HEK293T (cell line): Measurements from ENCODE around the gene MCCC1.
A peak's percentile ranks its signal among the peaks of the same experiment; 100 is the strongest.

Experiments used
- CTCF ChIA-PET: fragments of 350-600 bp; formaldehyde crosslinking; extraction: SDS; loops from one replicate; lab custom pipeline; 2021; ENCODE audit warnings: antibody characterized with exemption, inconsistent platforms; lab: Yijun Ruan, JAX
- POLR2A ChIA-PET: fragments of 350-600 bp; formaldehyde crosslinking; extraction: SDS; loops from one replicate; lab custom pipeline; 2020; ENCODE audit warnings: antibody characterized with exemption, inconsistent platforms; lab: Yijun Ruan, JAX
- DNase-seq: peaks from one replicate; pipeline ENCODE4 v3.0.0; 2012; ENCODE audit warnings: mixed read lengths; ENCODE audit errors: extremely low spot score
- ARNT ChIP-seq: fragments of 450-650 bp; IDR thresholded peaks from 2 replicates; pipeline ENCODE4 v1.6.1; 2017; ENCODE audit warnings: mild to moderate bottlenecking
- BHLHE40 ChIP-seq: fragments of 450-650 bp; IDR thresholded peaks from 2 replicates; pipeline ENCODE4 v1.6.1; 2016; ENCODE audit warnings: mild to moderate bottlenecking, moderate library complexity, borderline replicate concordance
- CTBP1 ChIP-seq: fragments of 450-650 bp; IDR thresholded peaks from 2 replicates; pipeline ENCODE4 v1.6.1; 2016; ENCODE audit warnings: borderline replicate concordance
- ELF4 ChIP-seq: fragments of 450-650 bp; IDR thresholded peaks from 2 replicates; pipeline ENCODE4 v1.6.1; 2017; ENCODE audit warnings: antibody characterized with exemption
- FOXA1 ChIP-seq: fragments of 450-650 bp; IDR thresholded peaks from 2 replicates; pipeline ENCODE4 v1.6.1; 2016; ENCODE audit warnings: mild to moderate bottlenecking
- FOXK2 ChIP-seq: fragments of 450-650 bp; IDR thresholded peaks from 2 replicates; pipeline ENCODE4 v1.6.1; 2016; ENCODE audit warnings: mild to moderate bottlenecking
- FOXM1 ChIP-seq: fragments of 450-650 bp; IDR thresholded peaks from 2 replicates; pipeline ENCODE4 v1.6.1; 2017; ENCODE audit warnings: mild to moderate bottlenecking, borderline replicate concordance
- HDGF ChIP-seq: fragments of 450-650 bp; IDR thresholded peaks from 2 replicates; pipeline ENCODE4 v1.6.1; 2017; ENCODE audit warnings: antibody characterized with exemption, borderline replicate concordance
- L3MBTL2 ChIP-seq: fragments of 450-650 bp; conservative IDR thresholded peaks from 2 replicates; pipeline ENCODE4 v1.6.1; 2016; ENCODE audit warnings: mild to moderate bottlenecking
- LEF1 ChIP-seq: fragments of 450-650 bp; IDR thresholded peaks from 2 replicates; pipeline ENCODE4 v1.6.1; 2017; ENCODE audit warnings: mild to moderate bottlenecking, borderline replicate concordance
- NFRKB ChIP-seq: fragments of 450-650 bp; IDR thresholded peaks from 2 replicates; pipeline ENCODE4 v1.6.1; 2016; ENCODE audit warnings: mild to moderate bottlenecking, moderate library complexity
- SP1 ChIP-seq: fragments of 450-650 bp; IDR thresholded peaks from 2 replicates; pipeline ENCODE4 v1.6.1; 2017
- SUZ12 ChIP-seq: fragments of 450-650 bp; IDR thresholded peaks from 2 replicates; pipeline ENCODE4 v1.6.1; 2016; ENCODE audit warnings: mild to moderate bottlenecking
- TARDBP ChIP-seq: fragments of 450-650 bp; IDR thresholded peaks from 2 replicates; pipeline ENCODE4 v1.6.1; 2016
- ZNF384 ChIP-seq: fragments of 450-650 bp; IDR thresholded peaks from 2 replicates; pipeline ENCODE4 v1.6.1; 2016
- TF ChIP-seq, protein P1 (sequence below): fragments of 450-650 bp; IDR thresholded peaks from 2 replicates; pipeline ENCODE4 v1.6.1; 2016

The MCCC1 gene

DNA sequence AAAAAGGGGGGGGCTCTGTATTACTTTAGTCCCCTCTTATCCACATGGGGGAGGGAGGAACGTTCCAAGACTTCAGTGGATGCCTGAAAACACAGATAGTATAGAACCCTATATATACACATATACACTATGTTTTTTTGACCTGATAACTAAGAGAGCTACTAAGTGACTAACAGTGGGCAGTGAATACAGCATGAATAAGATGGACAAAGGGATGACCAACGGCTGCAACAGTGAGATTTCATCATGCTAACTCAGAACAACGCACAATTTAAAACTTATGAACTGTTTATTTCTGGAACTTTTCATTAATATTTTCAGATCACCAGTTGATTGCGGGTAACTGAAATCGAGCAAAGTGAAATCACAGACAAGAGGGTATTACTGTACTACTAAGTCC is 126.2 kb downstream of the MCCC1 start:
- CTCF ChIA-PET = interaction anchor here (0.7 kb wide), 1 partner anchor 19 kb away, joined by 3 read pairs; no protein-coding TSS in a partner anchor
- POLR2A ChIA-PET = no interaction called here
- TF ChIP-seq BHLHE40 = no peak
- no peak for TF ChIP-seq ELF4
- no peak for TF ChIP-seq ZNF384
- no peak for TF ChIP-seq SP1
- TF ChIP-seq SUZ12 = no peak
- no peak for TF ChIP-seq FOXA1
- no peak for TF ChIP-seq TARDBP
- no peak for TF ChIP-seq ARNT
- TF ChIP-seq, protein P1, sequence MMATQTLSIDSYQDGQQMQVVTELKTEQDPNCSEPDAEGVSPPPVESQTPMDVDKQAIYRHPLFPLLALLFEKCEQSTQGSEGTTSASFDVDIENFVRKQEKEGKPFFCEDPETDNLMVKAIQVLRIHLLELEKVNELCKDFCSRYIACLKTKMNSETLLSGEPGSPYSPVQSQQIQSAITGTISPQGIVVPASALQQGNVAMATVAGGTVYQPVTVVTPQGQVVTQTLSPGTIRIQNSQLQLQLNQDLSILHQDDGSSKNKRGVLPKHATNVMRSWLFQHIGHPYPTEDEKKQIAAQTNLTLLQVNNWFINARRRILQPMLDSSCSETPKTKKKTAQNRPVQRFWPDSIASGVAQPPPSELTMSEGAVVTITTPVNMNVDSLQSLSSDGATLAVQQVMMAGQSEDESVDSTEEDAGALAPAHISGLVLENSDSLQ = no peak
- TF ChIP-seq HDGF = no peak
- no peak for TF ChIP-seq FOXM1
- TF ChIP-seq CTBP1 = no peak
- no peak for DNase-seq

- DNase-seq = no peak
- TF ChIP-seq, protein P1 = no peak
- TF ChIP-seq HDGF (no peak), FOXM1 (no peak), TARDBP (no peak), FOXA1 (no peak), ARNT (no peak), BHLHE40 (no peak), ELF4 (no peak), CTBP1 (no peak), NFRKB (no peak), LEF1 (no peak), FOXK2 (no peak), SUZ12 (no peak), ZNF384 (no peak)
- ChIA-PET POLR2A (no interaction called here), CTCF (no interaction called here)
Observed at GRCh38 chr3:182972387-182972786, 126.9 kb downstream of the MCCC1 start.

GRCh38 chr3:182971637-182972036 is 127.7 kb downstream of the MCCC1 start:
- TF ChIP-seq FOXM1 = no peak
- TF ChIP-seq ZNF384 = peak; percentile 9; the same call in 1 of the 2 replicates
- no peak for TF ChIP-seq L3MBTL2
- CTCF ChIA-PET = no interaction called here
- DNase-seq = no peak
- POLR2A ChIA-PET = no interaction called here

DNA sequence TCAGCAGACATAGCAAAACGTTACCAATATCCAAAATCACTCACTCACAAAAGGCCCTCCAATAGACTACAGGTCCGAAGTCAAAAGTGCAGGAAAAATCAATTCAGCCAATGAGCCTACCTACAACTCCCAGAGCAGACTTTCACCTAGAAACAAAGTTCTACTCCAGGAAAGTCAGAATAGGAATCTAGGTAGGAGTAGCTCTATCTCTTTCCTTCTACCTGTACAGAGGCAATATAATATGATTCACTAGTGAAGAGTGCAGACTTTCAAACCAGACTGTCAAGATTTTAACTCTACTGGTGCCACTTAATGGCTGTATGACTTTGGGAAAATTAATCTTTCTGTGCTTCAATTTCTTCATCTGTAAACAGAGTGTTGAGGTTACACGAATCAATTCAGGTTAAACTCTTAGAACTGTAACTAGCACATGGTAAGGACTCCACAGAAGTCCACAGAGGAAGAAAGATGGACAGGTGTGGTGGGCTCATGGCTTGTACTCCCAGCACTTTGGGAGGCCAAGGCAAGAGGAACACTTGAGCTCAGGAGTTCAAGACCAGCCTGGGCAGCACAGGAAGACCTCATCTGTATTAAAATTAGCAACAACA is 128.4 kb downstream of the MCCC1 start:
- POLR2A ChIA-PET = no interaction called here

GRCh38 chr3:182969853-182970252 is 129.4 kb downstream of the MCCC1 start:
- DNase-seq = no peak
- POLR2A ChIA-PET = no interaction called here
- TF ChIP-seq HDGF (no peak), FOXK2 (no peak), TARDBP (no peak), ZNF384 (no peak), ARNT (no peak), CTBP1 (no peak), NFRKB (no peak), ELF4 (no peak), LEF1 (no peak), FOXA1 (no peak), SP1 (no peak), L3MBTL2 (no peak), SUZ12 (no peak), FOXM1 (no peak), BHLHE40 (no peak)
- TF ChIP-seq, protein P1 = no peak
- CTCF ChIA-PET = interaction anchor here (0.7 kb wide), 1 partner anchor 19 kb away, joined by 3 read pairs; no protein-coding TSS in a partner anchor

More for the DNA sequence above, 128.4 kb downstream of the MCCC1 start:
- TF ChIP-seq NFRKB (no peak), FOXM1 (no peak), LEF1 (no peak), ELF4 (no peak), ZNF384 (no peak), BHLHE40 (no peak), L3MBTL2 (no peak), FOXA1 (no peak), SP1 (no peak), FOXK2 (no peak), HDGF (no peak)
- CTCF ChIA-PET = no interaction called here
- no peak for DNase-seq

- no peak for DNase-seq
- ChIA-PET POLR2A (no interaction called here), CTCF (interaction anchor here (0.6 kb wide), 1 partner anchor 20 kb away, joined by 3 read pairs; no protein-coding TSS in a partner anchor)
- TF ChIP-seq ZNF384 (no peak), FOXA1 (no peak)
Observed at GRCh38 chr3:182969277-182969676, 130.0 kb downstream of the MCCC1 start.
